GM12874 (cell line): ENCODE measurements around the gene PPM1H.

Experiments
- TF ChIP-seq, protein P1 (sequence below): IDR thresholded peaks from 2 replicates; pipeline ENCODE4 v1.5.1; 2011; ENCODE audit warnings: low read depth, mild to moderate bottlenecking, control low read depth, low read length, moderate library complexity; ENCODE audit not compliant: insufficient read depth

PPM1H gene

DNA sequence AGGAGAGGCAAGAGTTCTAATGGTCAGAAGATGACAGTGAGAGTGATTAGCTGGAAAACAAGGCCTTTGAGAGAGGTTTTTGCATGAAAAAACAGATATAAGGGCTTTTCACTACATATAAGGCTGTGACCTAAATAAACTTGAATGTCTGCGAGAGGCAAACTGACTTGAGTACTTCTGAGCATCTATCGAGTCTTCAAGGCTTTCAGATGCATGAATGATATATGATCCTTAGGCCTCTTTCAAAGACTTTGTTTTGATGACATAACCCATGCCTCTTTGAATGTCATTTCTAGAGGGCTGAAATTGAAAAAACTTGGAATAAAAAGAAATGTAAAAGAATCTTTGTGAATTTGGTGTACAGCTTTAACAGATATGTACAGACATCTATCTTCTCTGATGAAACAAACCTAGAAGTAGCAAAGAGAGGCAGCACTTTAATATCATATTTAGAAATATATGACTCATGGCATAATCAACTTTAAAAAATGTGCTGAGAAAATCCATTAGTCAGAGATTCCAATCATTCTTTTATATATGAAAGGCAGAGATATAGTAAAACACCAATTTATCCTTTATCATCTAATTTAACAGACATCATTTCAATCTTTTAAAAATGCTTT, 72.6 kb downstream of the PPM1H start:
- TF ChIP-seq, protein P1, sequence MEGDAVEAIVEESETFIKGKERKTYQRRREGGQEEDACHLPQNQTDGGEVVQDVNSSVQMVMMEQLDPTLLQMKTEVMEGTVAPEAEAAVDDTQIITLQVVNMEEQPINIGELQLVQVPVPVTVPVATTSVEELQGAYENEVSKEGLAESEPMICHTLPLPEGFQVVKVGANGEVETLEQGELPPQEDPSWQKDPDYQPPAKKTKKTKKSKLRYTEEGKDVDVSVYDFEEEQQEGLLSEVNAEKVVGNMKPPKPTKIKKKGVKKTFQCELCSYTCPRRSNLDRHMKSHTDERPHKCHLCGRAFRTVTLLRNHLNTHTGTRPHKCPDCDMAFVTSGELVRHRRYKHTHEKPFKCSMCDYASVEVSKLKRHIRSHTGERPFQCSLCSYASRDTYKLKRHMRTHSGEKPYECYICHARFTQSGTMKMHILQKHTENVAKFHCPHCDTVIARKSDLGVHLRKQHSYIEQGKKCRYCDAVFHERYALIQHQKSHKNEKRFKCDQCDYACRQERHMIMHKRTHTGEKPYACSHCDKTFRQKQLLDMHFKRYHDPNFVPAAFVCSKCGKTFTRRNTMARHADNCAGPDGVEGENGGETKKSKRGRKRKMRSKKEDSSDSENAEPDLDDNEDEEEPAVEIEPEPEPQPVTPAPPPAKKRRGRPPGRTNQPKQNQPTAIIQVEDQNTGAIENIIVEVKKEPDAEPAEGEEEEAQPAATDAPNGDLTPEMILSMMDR, result no peak

GRCh38 chr12:62861586-62861985, 73.4 kb downstream of the PPM1H start:
- TF ChIP-seq, protein P1, result no peak

DNA sequence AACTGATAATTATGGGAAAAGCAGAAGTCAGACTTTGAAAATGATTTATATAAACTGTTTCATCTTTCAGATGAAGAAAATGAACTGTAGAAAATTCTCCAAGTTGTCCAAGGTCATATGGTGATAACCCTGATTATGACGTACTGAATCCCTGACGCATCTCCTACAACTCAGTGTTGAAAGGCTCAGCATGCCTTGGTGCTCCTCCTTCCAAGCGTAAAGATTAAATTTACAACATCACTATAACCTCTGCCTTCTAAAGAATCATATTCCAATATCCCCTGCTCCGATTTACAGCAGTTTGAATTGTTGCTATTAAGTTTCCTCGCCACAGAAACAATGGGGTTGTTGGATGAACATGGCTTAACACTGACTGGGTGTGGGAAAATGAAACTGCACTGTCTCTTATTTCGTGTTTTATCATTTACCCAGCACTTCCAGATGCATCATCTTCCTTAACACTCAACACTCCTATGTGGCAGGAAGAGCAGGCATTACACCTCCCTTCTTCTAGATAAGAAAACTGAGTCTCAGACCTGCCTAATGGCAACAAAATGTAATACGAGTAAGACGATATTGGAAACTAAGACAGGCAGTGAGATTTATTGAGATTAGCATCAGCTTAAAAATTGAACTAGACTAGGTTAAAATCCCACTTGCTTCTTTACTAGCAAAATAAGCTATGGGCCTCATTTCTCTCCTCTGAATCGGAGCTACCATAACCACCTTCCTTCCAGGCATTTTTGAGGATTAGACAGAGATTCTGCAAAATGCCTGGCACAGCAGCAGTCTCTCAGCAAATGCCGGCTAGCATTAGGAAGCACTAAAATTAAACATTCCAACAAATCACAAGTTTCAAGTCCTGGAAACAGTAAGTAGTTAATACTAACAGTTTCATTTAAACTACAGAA, 74.2 kb downstream of the PPM1H start:
- TF ChIP-seq, protein P1, result no peak

DNA sequence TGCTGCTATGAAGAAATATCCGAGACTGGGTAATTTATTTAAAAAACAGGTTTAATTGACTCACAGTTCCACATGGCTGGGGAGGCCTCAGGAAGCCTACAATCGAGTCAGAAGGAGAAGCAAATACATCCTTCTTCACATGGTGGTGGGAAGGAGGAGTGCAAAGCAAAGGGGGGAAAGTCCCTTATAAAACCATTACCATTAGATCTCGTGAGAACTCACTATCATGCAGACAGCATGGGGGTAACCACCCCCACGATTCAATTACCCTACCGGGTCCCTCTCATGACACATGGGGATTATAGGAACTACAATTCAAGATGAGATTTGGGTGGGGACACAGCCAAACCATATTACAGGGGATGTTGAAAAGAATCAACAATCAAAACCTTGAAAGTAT, 74.9 kb downstream of the PPM1H start:
- TF ChIP-seq, protein P1, result no peak

DNA sequence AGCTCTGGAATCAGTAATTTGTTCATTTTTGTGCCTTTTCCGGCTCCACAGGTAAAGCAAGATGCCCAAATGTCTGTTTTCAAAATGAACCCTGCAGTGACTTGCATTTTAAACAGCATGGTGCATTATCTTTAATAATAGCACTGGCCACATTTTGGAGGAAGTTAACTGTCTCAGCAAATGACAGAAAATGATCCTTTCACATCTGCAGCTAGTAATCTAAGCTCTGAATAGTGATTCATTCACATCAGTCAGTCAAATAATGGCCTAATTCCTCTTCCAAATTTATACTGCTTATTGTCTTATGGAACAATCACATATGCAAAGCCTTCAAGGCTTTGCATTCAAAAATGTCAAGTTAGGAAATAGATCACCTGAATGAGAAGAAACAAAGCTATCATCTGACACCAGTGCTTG, 75.6 kb downstream of the PPM1H start:
- TF ChIP-seq, protein P1, result no peak

- TF ChIP-seq, protein P1, result no peak
These were observed 78.5 kb downstream of the PPM1H start for GRCh38 chr12:62856454-62856853.

- TF ChIP-seq, protein P1, result no peak
These were observed 80.9 kb downstream of the PPM1H start for GRCh38 chr12:62854024-62854423.
